ENCODE measurements around the gene TM4SF5.
"Not testable (repeated sequence)": the region's sequence is repeated elsewhere in the genome, so short reads cannot be mapped to it uniquely, and the experiment has no call there.

The TM4SF5 gene

DNA sequence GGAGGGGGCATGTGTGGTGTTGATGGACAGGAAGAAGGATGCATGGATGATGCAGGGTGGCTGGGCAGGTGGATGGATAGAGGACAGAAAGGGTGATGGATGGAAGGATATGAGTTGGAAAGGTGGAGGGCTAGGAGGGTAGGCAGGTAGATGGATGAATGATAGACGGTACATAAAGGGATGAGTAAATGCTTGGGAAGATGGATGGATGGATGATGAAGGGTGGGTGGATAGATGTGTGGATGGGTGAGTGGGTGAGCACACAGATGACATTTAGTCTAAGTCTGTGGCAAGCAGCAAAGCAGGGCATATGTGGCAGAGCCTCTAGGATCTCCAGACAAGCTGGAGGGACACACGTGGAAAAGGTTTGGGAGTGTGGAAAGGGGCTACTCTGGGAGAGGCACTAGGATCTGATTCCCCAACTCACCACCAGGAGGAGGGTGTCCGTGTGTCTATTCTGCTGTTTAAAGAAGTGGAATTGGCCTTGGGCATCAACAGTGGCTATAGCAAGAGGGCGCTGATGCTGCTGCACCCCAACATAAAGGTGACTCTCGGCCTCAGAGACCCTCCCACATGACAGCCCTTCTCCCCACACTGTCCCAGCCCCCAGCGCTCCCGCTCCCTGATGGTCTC, 43.5 kb downstream of the TM4SF5 start:
- no peak for FAIRE-seq
- no peak for DNase-seq (ENCODE audit: insufficient read length, low spot score)
- no peak for TF ChIP-seq POLR2A (IDR thresholded peaks at IDR 0.05; ENCODE audit: low read depth, low read length)

- FAIRE-seq: no peak
- no peak for DNase-seq (ENCODE audit: insufficient read length, low spot score)
- no peak for TF ChIP-seq POLR2A (IDR thresholded peaks at IDR 0.05; ENCODE audit: low read depth, low read length)
These were observed 45.1 kb downstream of the TM4SF5 start for GRCh38 chr17:4816826-4817225.

DNA sequence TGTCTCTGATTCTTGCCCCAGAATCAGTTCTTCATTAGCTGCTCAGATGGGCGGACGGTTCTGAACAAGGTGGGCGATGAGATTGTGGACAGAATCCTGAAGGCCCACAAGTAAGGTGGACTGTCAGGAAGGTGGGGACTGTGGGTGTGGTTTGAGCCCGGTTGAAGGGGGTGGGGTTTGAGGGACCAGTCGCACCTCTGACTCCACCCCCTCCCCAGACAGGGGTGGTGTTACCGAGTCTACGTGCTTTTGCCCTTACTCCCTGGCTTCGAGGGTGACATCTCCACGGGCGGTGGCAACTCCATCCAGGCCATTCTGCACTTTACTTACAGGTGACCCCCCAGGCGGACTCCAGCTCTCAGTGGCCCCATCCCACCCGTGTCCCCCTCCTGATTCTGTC, 46.6 kb downstream of the TM4SF5 start:
- TF ChIP-seq POLR2A (IDR thresholded peaks at IDR 0.05; ENCODE audit: low read depth, low read length): no peak
- DNase-seq (ENCODE audit: insufficient read length, low spot score): no peak
- FAIRE-seq: no peak

DNA sequence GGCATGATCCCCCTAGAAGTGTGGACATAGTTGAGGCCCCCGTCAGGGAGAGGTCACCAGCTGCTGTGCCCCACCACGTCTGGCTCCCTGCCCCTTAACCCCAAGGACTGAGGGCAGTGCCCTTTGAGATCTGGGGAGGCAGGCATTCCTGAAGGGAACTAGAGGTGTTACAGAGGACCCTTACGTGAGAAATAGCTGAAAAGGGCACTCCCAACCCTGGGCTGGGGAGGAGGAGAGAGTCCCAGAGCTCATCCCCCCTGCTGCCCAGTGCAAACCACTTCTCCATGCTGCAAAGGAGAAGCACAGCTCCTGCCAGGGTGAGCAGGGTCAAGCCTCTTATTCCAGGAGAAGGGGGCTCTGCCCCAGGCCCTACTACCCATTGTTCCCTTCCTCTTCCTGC, 51.1 kb downstream of the TM4SF5 start:
- TF ChIP-seq POLR2A (IDR thresholded peaks at IDR 0.05; ENCODE audit: low read depth, low read length): no peak
- DNase-seq (ENCODE audit: insufficient read length, low spot score): no peak
- FAIRE-seq: no peak

DNA sequence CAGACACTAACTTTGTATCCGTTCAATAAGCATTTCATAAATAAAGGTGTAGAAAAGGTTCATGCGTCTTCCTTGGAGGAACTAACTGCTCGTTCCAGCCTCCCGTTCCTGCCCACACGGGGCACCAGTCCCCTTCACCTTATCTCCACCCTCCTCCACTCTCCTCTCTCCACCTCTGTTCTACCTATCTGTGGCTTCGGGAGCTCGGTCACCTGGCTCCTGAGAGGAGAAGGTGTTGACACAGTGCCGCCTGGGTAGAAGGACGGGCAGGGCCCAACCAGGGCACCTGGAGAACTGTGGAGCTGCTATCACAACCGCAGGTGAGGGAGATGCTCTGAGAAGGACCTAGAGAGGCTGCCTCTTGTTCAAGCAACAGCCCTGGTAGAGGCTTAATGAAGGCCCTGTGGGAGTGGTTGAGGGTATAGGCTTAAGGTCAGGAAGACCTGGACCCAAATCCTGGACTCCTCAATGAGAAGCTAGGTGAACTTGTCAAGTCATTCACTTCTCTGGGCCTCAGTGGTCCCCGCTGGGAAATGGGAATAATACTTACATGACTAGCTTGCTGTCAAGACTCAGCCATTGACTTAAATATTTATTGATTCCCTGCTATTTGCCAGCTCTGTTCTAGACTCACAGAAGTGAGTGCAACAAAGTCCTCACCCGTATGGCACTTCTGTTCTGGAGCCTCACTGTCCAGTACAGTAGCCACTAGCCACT, 51.8 kb downstream of the TM4SF5 start:
- no peak for TF ChIP-seq POLR2A (IDR thresholded peaks at IDR 0.05; ENCODE audit: low read depth, low read length)
- no peak for DNase-seq (ENCODE audit: insufficient read length, low spot score)
- FAIRE-seq: no peak

- no peak for DNase-seq (ENCODE audit: insufficient read length, low spot score)
- no peak for TF ChIP-seq POLR2A (IDR thresholded peaks at IDR 0.05; ENCODE audit: low read depth, low read length)
- no peak for FAIRE-seq
These were observed 55.7 kb downstream of the TM4SF5 start for GRCh38 chr17:4827399-4827798.

DNA sequence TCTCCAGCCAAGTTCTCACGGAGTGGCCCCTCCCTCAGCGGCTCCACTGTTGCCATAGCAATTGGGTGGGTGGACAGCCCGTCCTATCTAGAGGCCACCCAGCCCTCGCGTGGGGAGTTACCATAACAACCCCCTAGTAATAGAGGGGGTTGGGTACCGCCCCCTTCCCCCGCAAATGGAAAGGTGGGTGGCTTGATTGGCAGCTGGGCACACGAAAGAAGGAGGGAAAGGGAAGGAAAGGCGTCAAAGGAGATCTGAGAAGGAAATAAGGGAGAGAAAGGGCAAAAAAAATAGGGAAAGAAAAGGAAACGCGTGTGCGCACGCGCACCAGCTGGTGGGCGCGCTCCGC, 61.1 kb downstream of the TM4SF5 start:
- DNase-seq (ENCODE audit: insufficient read length, low spot score); FAIRE-seq: not testable (repeated sequence)
